ENCODE data around the gene BUB1. TPM values are rescaled to one million over a fixed set of nuclear protein-coding genes. Genes with fewer than 3 reads are reported as not detected.

The BUB1 gene
- total and polyA plus RNA-seq, 9 of the 15 experiments (the other 6 are each of a cell fraction or from before 2014, with no cell fraction given), result 73.4 to 247 (median 118) TPM

- TF ChIP-seq FOXO4 (CRISPR knock-in tag; IDR thresholded peaks at IDR 0.05) (no peak), TCF7L2 (IDR thresholded peaks at IDR 0.05; ENCODE audit: low read depth, low read length) (no peak), NUFIP1 (IDR thresholded peaks at IDR 0.05; ENCODE audit: partially characterized antibody) (no peak), THRB (CRISPR knock-in tag; conservative IDR thresholded peaks at IDR 0.05) (no peak), MEIS2 (IDR thresholded peaks at IDR 0.05; ENCODE audit: partially characterized antibody) (no peak), MCM3 (IDR thresholded peaks at IDR 0.05) (no peak), SLC30A9 (CRISPR knock-in tag; IDR thresholded peaks at IDR 0.05) (no peak), ZZZ3 (IDR thresholded peaks at IDR 0.05) (no peak), SRSF3 (IDR thresholded peaks at IDR 0.05; ENCODE audit: insufficient read depth, low read length) (no peak), RAD21 (CRISPR knock-in tag; conservative IDR thresholded peaks at IDR 0.05 in 1 of 2, IDR thresholded peaks at IDR 0.05 in 1 of 2) (no peak), ZBTB33 (CRISPR knock-in tag; IDR thresholded peaks at IDR 0.05) (no peak), ELF1 (tag; IDR thresholded peaks at IDR 0.05) (no peak), ZNF644 (tag; IDR thresholded peaks at IDR 0.05; ENCODE audit: low read depth) (no peak), RHOXF2B (CRISPR knock-in tag; conservative IDR thresholded peaks at IDR 0.05) (no peak), GATAD2B (IDR thresholded peaks at IDR 0.05; ENCODE audit: borderline replicate concordance) (no peak), NCOR1 (IDR thresholded peaks at IDR 0.05) (peak; percentile 81), HOXB6 (CRISPR knock-in tag; IDR thresholded peaks at IDR 0.05; ENCODE audit: borderline replicate concordance) (no peak), ETS2 (tag; IDR thresholded peaks at IDR 0.05; ENCODE audit: borderline replicate concordance, poor library complexity, severe bottlenecking) (no peak), PML (IDR thresholded peaks at IDR 0.05; ENCODE audit: low read length) (no peak), ZNF561 (CRISPR knock-in tag; conservative IDR thresholded peaks at IDR 0.05) (no peak), ZNF696 (CRISPR knock-in tag; conservative IDR thresholded peaks at IDR 0.05) (no peak)
- TF ChIP-seq, protein P1, sequence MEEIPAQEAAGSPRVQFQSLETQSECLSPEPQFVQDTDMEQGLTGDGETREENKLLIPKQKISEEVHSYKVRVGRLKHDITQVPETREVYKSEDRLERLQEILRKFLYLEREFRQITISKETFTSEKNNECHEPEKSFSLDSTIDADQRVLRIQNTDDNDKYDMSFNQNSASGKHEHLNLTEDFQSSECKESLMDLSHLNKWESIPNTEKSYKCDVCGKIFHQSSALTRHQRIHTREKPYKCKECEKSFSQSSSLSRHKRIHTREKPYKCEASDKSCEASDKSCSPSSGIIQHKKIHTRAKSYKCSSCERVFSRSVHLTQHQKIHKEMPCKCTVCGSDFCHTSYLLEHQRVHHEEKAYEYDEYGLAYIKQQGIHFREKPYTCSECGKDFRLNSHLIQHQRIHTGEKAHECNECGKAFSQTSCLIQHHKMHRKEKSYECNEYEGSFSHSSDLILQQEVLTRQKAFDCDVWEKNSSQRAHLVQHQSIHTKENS (CRISPR knock-in tag; IDR thresholded peaks at IDR 0.05), result no peak
Measured at GRCh38 chr2:110691612-110692258, 13.9 kb upstream of the BUB1 start (continued).

All from K562 (cell line).